Measurements from ENCODE around the gene SUMO2. TPM values are rescaled to one million over a fixed set of nuclear protein-coding genes. Genes with fewer than 3 reads are reported as not detected.
A peak's percentile ranks its signal among the peaks of the same experiment; 100 is the strongest.
"Not testable (repeated sequence)": the region's sequence is repeated elsewhere in the genome, so short reads cannot be mapped to it uniquely, and the experiment has no call there.

The SUMO2 gene
- total RNA-seq, 2 experiments from 2014 or later, result 286 to 628 TPM

DNA sequence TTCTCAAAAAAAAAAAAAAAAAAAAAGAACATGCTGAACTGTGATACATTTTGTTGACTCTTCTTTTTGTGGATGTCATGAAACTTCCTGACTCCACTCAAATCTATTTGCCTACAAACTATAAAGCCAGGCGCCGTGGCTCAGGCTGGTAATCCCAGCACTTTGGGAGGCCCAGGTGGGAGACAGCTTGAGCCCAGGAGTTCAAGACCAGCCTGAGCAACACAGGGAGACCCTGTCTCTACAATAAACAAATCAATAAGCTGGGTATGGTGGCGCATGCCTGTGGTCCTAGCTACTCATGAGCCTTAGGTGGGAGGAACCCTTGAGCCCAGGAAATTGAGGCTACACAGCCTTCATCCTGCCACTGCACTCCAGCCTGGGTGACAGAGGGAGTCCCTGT, 49.8 kb downstream of the SUMO2 start:
- BruUV-seq (replicated peaks), result no TSS peak
- POLR2A ChIA-PET, result interaction anchor here (1.6 to 2.2 kb wide), 2 partner anchors 8 to 120 kb away, joined by 4 to 7 read pairs; partner anchors contain the start of gene MRPL58
- TF ChIP-seq, protein P1, sequence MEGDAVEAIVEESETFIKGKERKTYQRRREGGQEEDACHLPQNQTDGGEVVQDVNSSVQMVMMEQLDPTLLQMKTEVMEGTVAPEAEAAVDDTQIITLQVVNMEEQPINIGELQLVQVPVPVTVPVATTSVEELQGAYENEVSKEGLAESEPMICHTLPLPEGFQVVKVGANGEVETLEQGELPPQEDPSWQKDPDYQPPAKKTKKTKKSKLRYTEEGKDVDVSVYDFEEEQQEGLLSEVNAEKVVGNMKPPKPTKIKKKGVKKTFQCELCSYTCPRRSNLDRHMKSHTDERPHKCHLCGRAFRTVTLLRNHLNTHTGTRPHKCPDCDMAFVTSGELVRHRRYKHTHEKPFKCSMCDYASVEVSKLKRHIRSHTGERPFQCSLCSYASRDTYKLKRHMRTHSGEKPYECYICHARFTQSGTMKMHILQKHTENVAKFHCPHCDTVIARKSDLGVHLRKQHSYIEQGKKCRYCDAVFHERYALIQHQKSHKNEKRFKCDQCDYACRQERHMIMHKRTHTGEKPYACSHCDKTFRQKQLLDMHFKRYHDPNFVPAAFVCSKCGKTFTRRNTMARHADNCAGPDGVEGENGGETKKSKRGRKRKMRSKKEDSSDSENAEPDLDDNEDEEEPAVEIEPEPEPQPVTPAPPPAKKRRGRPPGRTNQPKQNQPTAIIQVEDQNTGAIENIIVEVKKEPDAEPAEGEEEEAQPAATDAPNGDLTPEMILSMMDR (conservative IDR thresholded peaks at IDR 0.05; ENCODE audit: low read length), result no peak
- TF ChIP-seq EZH2phosphoT487 (IDR thresholded peaks at IDR 0.05; ENCODE audit: borderline replicate concordance, low read depth, low read length), result no peak
- H4K20me1 ChIP-seq (ENCODE audit: insufficient read depth, low read length), result peaks cover 10% of the 10 kb centered on the region
- H2AFZ ChIP-seq (ENCODE audit: low read length), result no peak overlapping the region
- H3K27ac ChIP-seq (ENCODE audit: low read depth, low read length, poor library complexity, severe bottlenecking), result no peak overlapping the region
- peaks cover 28% of the 10 kb centered on the region for H3K4me1 ChIP-seq (ENCODE audit: insufficient read depth, low read length, poor library complexity, severe bottlenecking)
- intact Hi-C loops (cut with micrococcal nuclease; ENCODE audit: unreplicated experiment), result no loop called here
- H3K9me3 ChIP-seq (ENCODE audit: low read length), result no peaks in the 10 kb centered on the region
- H3K36me3 ChIP-seq (ENCODE audit: insufficient read depth, low read length), result peaks cover 58% of the 10 kb centered on the region
- no peaks in the 10 kb centered on the region for H3K9me2 ChIP-seq (ENCODE audit: insufficient read depth, low read length)
- no peak for DNase-seq (ENCODE audit: low spot score)
- no peak overlapping the region for H3K4me3 ChIP-seq (ENCODE audit: low read depth, low read length, poor library complexity, severe bottlenecking)
- CTCF ChIA-PET (ENCODE audit: unreplicated experiment), result no interaction called here
- H3K79me2 ChIP-seq (ENCODE audit: insufficient read depth, low read depth, low read length), result peaks cover 17% of the 10 kb centered on the region
- no peak overlapping the region for H3K4me2 ChIP-seq (ENCODE audit: low read length)

DNA sequence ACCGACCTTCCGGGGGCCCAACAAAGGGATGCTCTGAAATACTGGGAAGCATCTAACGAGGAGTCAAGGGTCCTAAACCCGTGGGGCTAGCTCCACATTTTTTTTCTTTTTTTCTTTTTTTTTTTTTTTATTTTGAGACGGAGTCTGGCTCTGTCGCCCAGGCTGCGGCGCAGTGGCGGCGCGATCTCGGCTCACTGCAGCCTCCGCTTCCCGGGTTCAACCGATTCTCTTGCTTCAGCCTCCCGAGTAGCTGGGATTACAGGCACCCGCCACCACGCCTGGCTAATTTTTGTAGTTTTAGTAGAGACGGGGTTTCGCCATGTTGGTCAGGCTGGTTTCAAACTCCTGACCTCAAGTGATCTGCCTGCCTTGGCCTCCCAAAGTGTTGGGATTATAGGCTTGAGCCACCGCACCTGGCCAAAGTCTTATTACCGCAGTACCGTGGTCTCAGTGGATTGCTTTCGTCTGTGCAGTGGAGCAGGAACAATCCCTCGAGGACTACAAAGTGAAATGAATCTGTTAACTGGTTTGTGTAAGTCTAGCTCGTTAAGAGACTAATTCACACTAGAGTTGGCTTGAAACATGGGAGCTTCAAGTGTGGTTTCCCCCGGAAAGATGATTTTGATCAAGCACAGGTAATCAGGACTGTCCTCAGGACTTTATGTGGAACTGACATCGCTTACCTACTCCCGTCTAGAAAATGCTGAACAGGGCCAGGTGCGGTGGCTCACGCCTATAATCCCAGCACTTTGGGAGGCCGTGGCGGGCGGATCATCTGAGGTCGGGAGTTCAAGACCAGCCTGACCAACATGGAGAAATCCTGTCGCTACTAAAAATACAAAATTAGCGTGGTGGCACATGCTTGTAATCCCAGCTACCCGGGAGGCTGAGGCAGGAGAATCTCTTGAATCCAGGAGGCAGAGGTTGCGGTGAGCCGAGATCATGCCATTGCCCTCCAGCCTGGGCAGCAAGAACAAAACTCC, 50.5 kb downstream of the SUMO2 start:
- TSS peak; percentile 76 for BruUV-seq (replicated peaks)
- Histone ChIP-seq H3K27ac (ENCODE audit: low read depth, low read length, poor library complexity, severe bottlenecking) (peak overlapping the region; percentile 69), H3K79me2 (ENCODE audit: insufficient read depth, low read depth, low read length) (peaks cover 17% of the 10 kb centered on the region), H3K4me2 (ENCODE audit: low read length) (peak overlapping the region; percentile 76), H4K20me1 (ENCODE audit: insufficient read depth, low read length) (peaks cover 10% of the 10 kb centered on the region), H3K4me3 (ENCODE audit: low read depth, low read length, poor library complexity, severe bottlenecking) (peak overlapping the region; percentile 89), H2AFZ (ENCODE audit: low read length) (peak overlapping the region; percentile 61; the same call in 1 of the 2 replicates), H3K4me1 (ENCODE audit: insufficient read depth, low read length, poor library complexity, severe bottlenecking) (peaks cover 28% of the 10 kb centered on the region), H3K36me3 (ENCODE audit: insufficient read depth, low read length) (peaks cover 51% of the 10 kb centered on the region)
- POLR2A ChIA-PET, result interaction anchor here (0.6 to 2.3 kb wide), 11 partner anchors 9 to 648 kb away, joined by 3 to 11 read pairs (median 4); partner anchors contain the start of genes ARMC7, MIF4GD and MRPL58
- H3K9me3 ChIP-seq (ENCODE audit: low read length); intact Hi-C loops (cut with micrococcal nuclease; ENCODE audit: unreplicated experiment); H3K9me2 ChIP-seq (ENCODE audit: insufficient read depth, low read length); DNase-seq (ENCODE audit: low spot score): not testable (repeated sequence)
- CTCF ChIA-PET (ENCODE audit: unreplicated experiment), result interaction anchor here (1.3 to 3.4 kb wide), 2 partner anchors 15 to 18 kb away, joined by 5 to 26 read pairs; no protein-coding TSS in a partner anchor

DNA sequence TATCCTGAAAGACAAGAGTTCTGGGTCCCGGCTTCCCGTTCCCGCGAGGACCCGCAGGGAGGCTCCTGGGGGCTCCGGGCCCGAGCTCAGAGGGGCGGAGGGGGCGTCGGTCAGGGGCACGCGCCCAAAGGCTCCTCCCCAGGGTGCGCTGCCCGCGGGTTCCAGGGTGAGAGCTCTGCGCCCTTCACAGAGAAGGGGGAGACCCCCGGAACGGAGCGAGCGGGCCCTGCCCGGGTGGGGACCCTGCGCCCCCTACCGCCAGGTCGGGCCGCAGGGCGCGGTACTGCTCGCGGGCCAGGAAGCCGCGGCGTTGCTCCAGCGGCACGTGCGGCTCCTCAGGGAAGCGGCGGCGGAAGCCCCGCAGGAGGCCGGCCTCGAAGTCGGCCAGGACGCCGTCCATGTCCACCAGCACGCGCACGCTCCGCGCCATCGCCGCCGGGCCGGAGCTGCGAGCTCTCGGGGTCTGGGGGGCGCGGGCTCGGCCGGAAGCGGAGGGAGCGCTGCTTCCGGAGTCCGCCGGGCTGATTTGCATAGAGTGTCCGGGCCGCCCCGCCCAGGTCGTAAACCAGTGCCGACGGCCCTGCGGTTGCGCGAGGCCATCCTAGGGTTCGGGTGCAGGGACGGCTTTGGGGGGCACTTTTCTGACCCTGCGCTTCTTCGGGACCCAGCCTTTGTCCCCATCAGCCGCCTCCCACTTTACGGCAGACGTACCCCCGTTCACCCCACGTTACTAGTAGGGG, 51.3 kb downstream of the SUMO2 start, which contains the start of gene NT5C:
Gene NT5C, minus strand, starts transcription at position 465 of the 740 bp plus-strand sequence. Its CDS starts 35 bp downstream, at position 430.
- DNase-seq (ENCODE audit: low spot score), result peak; percentile 95
- Histone ChIP-seq H2AFZ (ENCODE audit: low read length) (peak within 1 kb of the TSS; percentile 61), H3K4me3 (ENCODE audit: low read depth, low read length, poor library complexity, severe bottlenecking) (peak within 1 kb of the TSS; percentile 89), H3K9me2 (ENCODE audit: insufficient read depth, low read length) (no peaks in the 10 kb centered on the region), H4K20me1 (ENCODE audit: insufficient read depth, low read length) (peaks cover 10% of the 10 kb centered on the region), H3K4me2 (ENCODE audit: low read length) (peak within 1 kb of the TSS; percentile 76), H3K36me3 (ENCODE audit: insufficient read depth, low read length) (peaks cover 43% of the 10 kb centered on the region), H3K9me3 (ENCODE audit: low read length) (no peaks in the 10 kb centered on the region), H3K79me2 (ENCODE audit: insufficient read depth, low read depth, low read length) (peaks cover 17% of the 10 kb centered on the region), H3K27ac (ENCODE audit: low read depth, low read length, poor library complexity, severe bottlenecking) (peak within 1 kb of the TSS; percentile 69), H3K4me1 (ENCODE audit: insufficient read depth, low read length, poor library complexity, severe bottlenecking) (peaks cover 28% of the 10 kb centered on the region)
- POLR2A ChIA-PET, result interaction anchor here (0.6 to 2.3 kb wide), 12 partner anchors 9 to 452 kb away, joined by 3 to 11 read pairs (median 4); partner anchors contain the start of genes ARMC7, MIF4GD and MRPL58
- intact Hi-C loops (cut with micrococcal nuclease; ENCODE audit: unreplicated experiment), result loop anchor here (1.0 to 2.0 kb wide), 3 partner anchors 17 to 51 kb away; partner anchors contain the start of genes JPT1 and SUMO2
- CTCF ChIA-PET (ENCODE audit: unreplicated experiment), result interaction anchor here (0.5 to 3.4 kb wide), 7 partner anchors 8 to 544 kb away, joined by 3 to 26 read pairs (median 5); partner anchors contain the start of gene MRPL58
- TF ChIP-seq, protein P1 (conservative IDR thresholded peaks at IDR 0.05; ENCODE audit: low read length), result peak; percentile 90
- TF ChIP-seq EZH2phosphoT487 (IDR thresholded peaks at IDR 0.05; ENCODE audit: borderline replicate concordance, low read depth, low read length), result no peak
- no TSS peak for BruUV-seq (replicated peaks)

All from OCI-LY7 (cell line).